ENCODE data around the gene SSR1.

SSR1 gene

GRCh38 chr6:7236306-7237209 is 76.4 kb downstream of the SSR1 start:
- no peak for ATAC-seq

GRCh38 chr6:7235712-7236305 is 77.2 kb downstream of the SSR1 start:
- no peak for ATAC-seq

GRCh38 chr6:7234547-7234946 is 78.5 kb downstream of the SSR1 start:
- ATAC-seq = no peak

GRCh38 chr6:7232351-7232750 is 80.6 kb downstream of the SSR1 start:
- ATAC-seq = no peak

GRCh38 chr6:7230956-7231713 is 81.9 kb downstream of the SSR1 start:
- no peak for ATAC-seq

GRCh38 chr6:7230327-7230691 is 82.7 kb downstream of the SSR1 start:
- no peak for ATAC-seq

GRCh38 chr6:7229376-7230326 is 83.3 kb downstream of the SSR1 start:
- ATAC-seq = no peak

GRCh38 chr6:7228662-7229375 is 84.2 kb downstream of the SSR1 start:
- no peak for ATAC-seq

- no peak for ATAC-seq
These were observed 88.3 kb downstream of the SSR1 start for GRCh38 chr6:7224731-7225130.

- no peak for ATAC-seq
These were observed 90.8 kb downstream of the SSR1 start for GRCh38 chr6:7222197-7222596.

GRCh38 chr6:7219310-7219709 is 93.7 kb downstream of the SSR1 start:
- ATAC-seq = peak in 1 of 2 donors; percentile 30

GRCh38 chr6:7218406-7218988 is 94.5 kb downstream of the SSR1 start:
- ATAC-seq = no peak
